GM12874 (cell line): ENCODE measurements around the gene SF3B3.

Experiments used
- TF ChIP-seq, protein P1 (sequence below): IDR thresholded peaks from 2 replicates; pipeline ENCODE4 v1.5.1; 2011; ENCODE audit warnings: low read depth, mild to moderate bottlenecking, control low read depth, low read length, moderate library complexity; ENCODE audit not compliant: insufficient read depth

Gene SF3B3

DNA sequence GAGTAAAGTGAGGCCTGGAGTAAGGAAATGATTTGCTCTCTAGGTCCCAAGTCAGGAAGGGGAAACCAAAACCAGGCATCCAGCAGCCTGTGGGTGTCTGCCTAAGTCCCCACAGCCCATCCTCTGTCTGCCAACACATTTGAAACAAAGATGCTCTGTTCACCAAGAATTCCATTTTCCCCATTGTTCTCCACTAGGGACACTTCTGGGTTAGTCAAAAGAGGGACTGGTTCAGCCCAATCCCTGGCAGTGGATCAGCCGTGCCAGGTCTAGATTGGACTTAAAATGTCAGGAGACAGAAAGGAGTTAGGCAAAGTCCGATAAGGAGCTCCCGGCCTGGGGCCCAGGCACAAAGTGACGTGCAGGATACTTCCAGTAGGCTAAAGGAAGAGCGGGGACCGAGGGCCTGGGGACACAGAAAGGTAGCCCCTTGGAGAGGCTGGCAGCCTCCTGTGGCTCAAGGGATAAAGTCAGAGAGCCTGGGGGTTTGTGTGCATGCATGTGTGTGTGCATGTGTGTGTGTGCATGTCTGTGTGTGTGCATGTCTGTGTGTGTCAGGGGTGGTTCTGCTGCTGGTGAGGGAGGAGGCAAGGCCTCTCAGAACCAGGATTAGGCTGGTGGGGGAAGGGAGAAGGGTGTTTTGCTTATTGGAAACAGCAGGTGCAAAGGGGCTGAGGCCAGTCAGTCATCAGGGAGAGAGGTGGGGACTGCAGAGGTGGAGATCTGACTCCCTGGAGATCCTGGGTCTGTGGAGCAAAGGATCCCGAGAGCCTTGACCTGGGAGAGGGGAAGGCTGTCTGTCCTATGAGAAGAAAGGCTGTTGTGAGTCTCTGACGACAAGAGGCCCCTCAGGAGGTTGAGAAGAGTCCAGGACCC is 81.0 kb downstream of the SF3B3 start:
- TF ChIP-seq, protein P1, sequence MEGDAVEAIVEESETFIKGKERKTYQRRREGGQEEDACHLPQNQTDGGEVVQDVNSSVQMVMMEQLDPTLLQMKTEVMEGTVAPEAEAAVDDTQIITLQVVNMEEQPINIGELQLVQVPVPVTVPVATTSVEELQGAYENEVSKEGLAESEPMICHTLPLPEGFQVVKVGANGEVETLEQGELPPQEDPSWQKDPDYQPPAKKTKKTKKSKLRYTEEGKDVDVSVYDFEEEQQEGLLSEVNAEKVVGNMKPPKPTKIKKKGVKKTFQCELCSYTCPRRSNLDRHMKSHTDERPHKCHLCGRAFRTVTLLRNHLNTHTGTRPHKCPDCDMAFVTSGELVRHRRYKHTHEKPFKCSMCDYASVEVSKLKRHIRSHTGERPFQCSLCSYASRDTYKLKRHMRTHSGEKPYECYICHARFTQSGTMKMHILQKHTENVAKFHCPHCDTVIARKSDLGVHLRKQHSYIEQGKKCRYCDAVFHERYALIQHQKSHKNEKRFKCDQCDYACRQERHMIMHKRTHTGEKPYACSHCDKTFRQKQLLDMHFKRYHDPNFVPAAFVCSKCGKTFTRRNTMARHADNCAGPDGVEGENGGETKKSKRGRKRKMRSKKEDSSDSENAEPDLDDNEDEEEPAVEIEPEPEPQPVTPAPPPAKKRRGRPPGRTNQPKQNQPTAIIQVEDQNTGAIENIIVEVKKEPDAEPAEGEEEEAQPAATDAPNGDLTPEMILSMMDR: no peak

DNA sequence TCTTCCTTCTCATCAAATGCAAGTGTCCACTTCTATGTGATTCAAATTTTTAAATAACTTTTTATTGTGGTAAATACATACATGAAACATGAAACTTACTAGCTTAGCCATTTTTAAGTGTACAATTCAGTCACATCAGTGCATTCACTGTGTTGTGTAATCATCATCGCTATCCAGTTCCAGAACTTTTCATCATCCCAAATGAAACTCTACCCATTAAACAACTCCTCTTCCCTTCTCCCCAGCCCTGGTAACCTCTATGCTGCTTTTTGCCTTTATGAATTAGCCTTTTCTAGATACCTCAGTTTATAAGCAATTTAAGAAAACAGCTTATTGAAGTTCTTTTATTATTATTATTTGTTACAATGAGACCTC is 81.7 kb downstream of the SF3B3 start:
- TF ChIP-seq, protein P1: no peak

DNA sequence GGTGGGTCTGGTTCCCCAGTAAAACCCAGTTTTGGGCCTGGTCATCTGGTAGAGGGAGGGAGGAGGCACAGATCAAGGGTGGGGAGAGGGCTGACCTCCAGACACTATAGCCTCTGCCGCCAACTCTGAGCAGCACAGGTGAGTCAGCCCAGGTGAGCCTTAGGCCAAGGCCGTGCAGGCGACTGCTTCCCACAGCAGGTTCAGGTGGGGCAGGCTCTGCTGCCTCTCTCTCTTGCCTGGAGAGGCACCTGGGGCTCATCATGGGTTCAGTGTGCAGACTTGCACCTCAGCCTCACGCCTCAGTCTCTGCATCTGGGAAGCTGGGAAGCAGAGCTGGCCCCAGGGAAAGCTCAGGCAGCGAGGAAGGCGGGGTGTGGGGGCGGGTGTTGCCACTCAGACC is 84.9 kb downstream of the SF3B3 start:
- TF ChIP-seq, protein P1: no peak

DNA sequence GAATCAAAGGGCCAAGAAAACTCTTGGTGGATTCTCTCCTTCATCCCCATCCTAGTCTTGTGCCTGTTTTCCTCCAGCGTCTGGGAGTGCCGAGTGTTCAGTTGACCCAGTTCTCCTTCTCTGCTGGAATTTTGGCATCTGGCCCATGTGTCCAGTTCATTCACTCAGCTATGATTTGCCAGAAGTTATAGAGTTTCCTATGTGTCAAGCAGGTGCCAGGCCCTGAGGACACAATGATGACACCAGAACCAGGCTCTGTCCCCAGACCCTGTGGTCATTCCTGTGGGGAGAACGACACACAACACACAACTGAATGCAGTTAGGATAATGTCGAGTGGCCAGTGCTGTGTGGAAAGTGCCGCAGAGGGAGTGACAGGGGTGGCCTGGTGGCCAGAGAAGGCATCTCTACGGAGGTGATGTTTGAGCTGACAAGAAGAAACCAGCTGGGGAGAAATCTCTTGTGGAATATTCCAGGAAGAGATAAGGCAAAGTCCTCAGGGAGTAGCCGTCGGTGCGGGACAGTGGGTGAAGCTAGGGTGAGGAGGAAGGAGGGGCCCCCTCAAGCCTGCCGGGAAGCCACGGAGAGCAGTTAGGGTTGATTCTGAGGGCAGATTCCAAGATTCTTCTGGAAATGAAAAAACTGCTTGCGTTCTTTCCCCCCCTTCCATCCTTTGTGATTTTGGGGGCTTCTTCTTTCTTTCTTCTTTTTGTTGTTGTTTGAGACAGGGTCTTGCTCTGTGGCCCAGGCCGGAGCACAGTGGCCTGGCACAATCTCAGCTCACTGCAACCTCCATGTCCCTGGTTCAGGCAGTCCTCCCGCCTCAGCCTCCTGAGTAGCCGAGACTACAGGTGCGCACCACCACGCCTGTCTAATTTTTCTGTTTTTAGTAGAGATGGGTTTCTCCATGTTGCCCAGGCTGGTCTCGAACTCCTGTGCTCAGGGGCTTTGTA is 86.9 kb downstream of the SF3B3 start:
- TF ChIP-seq, protein P1: no peak

DNA sequence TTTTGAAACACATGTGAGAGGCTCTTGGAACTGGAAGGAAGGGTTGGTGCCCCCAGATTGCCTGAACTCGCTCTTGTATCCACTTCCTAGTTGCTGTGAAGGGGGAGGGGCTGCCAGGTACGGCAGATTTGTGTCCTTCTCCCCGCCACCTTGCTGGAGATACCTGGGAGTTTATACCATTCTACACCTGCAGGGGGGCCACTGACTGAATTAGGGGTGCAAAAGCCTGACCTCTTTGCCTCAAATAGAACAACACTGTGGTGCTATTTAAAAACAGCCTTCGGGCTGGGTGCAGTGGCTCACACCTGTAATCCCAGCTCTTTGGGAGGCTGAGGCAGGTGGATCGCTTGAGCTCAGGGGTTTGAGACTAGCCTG is 87.6 kb downstream of the SF3B3 start:
- TF ChIP-seq, protein P1: no peak

DNA sequence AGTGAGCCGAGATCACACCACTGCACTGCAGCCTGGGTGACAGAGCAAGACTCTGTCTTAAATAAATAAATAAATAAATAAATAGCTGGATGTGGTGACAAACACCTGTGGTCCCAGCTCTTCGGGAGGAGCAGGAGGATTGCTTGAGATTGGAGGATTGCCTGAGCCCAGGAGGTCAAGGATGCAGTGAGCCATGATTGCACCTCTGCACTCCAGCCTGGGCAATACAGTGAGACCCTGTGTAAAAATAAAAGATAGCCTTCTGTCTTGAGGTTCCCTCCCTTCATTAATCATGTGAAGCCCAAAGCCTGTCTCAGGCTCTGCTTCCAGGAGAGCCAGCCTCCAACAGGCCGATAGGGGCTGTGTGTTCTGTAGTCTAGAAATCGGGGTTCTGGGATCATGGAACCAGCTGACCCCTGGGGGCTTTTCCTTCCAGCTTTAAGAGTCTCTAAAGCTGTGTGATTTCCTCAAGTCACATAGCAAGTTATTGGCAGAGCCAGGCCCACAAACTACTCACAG is 88.2 kb downstream of the SF3B3 start:
- TF ChIP-seq, protein P1: no peak

DNA sequence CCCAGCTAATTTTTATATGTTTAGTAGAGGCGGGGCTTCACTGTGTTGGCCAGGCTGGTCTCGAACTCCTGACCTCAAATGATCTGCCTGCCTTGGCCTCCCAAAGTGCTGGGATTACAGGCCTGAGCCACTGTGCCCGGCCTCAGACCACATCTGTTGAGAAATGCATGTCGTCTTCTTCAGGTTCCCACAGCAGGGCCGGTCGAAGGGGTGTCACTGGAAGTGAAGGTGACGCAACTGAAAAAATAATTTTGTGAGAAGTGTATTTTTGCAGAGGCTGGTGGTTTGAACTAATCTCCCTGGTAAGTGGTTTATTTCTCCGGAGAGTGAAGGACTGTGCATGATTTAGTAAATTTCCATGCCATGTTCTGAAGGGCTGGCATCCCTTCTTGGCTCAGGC is 89.3 kb downstream of the SF3B3 start:
- TF ChIP-seq, protein P1: no peak
